DND-41 (cell line): ENCODE measurements around the gene HEBP1.

Experiments used
- ATAC-seq: fragments of 200-7000 bp; cut with Tn5 transposase; 3 replicates; pipeline ENCODE4 v1.9.1; 2021; ENCODE audit warnings: low read depth; ENCODE audit not compliant: insufficient read depth
- DNase-seq: peaks from one replicate; pipeline ENCODE4 v3.0.0-alpha.2; 2020
- H2AFZ ChIP-seq: 2 replicates; pipeline ENCODE4 v1.6.0; 2012; ENCODE audit warnings: low read depth, low read length
- H3K27ac ChIP-seq: 2 replicates; pipeline ENCODE4 v1.5.1; 2012; ENCODE audit warnings: low read length, inconsistent platforms
- H3K27me3 ChIP-seq: fragments of 200-600 bp; sonication (generic); 2 replicates; pipeline ENCODE4 v1.6.0; 2012; ENCODE audit warnings: low read length, mild to moderate bottlenecking, inconsistent platforms; ENCODE audit not compliant: insufficient read depth, poor library complexity
- H3K36me3 ChIP-seq: 2 replicates; pipeline ENCODE4 v1.5.1; 2012; ENCODE audit warnings: low read length, inconsistent platforms; ENCODE audit not compliant: insufficient read depth
- H3K4me1 ChIP-seq: 2 replicates; pipeline ENCODE4 v1.5.1; 2012; ENCODE audit warnings: mild to moderate bottlenecking, low read length; ENCODE audit not compliant: insufficient read depth
- H3K4me2 ChIP-seq: 2 replicates; pipeline ENCODE4 v1.6.0; 2012; ENCODE audit warnings: mild to moderate bottlenecking, moderate library complexity, low read length, inconsistent platforms; ENCODE audit not compliant: insufficient read depth
- H3K4me3 ChIP-seq, 2 experiments: fragments of 200-600 bp in 1 of 2; shearing (Covaris generic) in 1 of 2; 2 replicates each; pipeline ENCODE4 v1.5.1; 2012 to 2016; ENCODE audit warnings: inconsistent platforms in 2 of 2, low read length in 2 of 2, mild to moderate bottlenecking in 2 of 2, low read depth in 1 of 2, moderate library complexity in 1 of 2
- H3K79me2 ChIP-seq: 2 replicates; pipeline ENCODE4 v1.6.0; 2012; ENCODE audit warnings: low read length, inconsistent platforms; ENCODE audit not compliant: insufficient read depth
- H3K9ac ChIP-seq: 2 replicates; pipeline ENCODE4 v1.6.0; 2012; ENCODE audit warnings: low read depth, mild to moderate bottlenecking, inconsistent platforms, low read length, moderate library complexity
- H3K9me3 ChIP-seq: 2 replicates; pipeline ENCODE4 v1.5.1; 2012; ENCODE audit warnings: low read length, moderate library complexity, mild to moderate bottlenecking, inconsistent platforms; ENCODE audit not compliant: insufficient read depth, severe bottlenecking
- H4K20me1 ChIP-seq: 2 replicates; pipeline ENCODE4 v1.6.0; 2012; ENCODE audit warnings: low read length; ENCODE audit not compliant: insufficient read depth
- CTCF ChIP-seq: IDR thresholded peaks from 2 replicates; pipeline ENCODE4 v1.5.1; 2012; ENCODE audit warnings: borderline replicate concordance, low read length, moderate library complexity, mild to moderate bottlenecking; ENCODE audit not compliant: poor library complexity, severe bottlenecking; ENCODE audit errors: extremely low read depth
- EZH2 ChIP-seq: IDR thresholded peaks from 3 replicates; pipeline ENCODE4 v1.6.1; 2012; ENCODE audit warnings: borderline replicate concordance, low read depth, mild to moderate bottlenecking, moderate library complexity, low read length, inconsistent platforms; ENCODE audit not compliant: severe bottlenecking

Gene HEBP1

GRCh38 chr12:13002301-13003097 lies 2.4 kb upstream of the HEBP1 start:
- H3K4me2 ChIP-seq, result no peak overlapping the region
- no peak for DNase-seq

GRCh38 chr12:13001775-13002040 lies 1.6 kb upstream of the HEBP1 start:
- Histone ChIP-seq H3K4me2 (no peak overlapping the region), H3K4me3 (no peak overlapping the region), H3K79me2 (no peaks in the 10 kb centered on the region), H2AFZ (no peak overlapping the region), H4K20me1 (no peaks in the 10 kb centered on the region), H3K9ac (no peak overlapping the region), H3K4me1 (no peaks in the 10 kb centered on the region), H3K27ac (no peak overlapping the region), H3K9me3 (no peaks in the 10 kb centered on the region), H3K27me3 (no peaks in the 10 kb centered on the region), H3K36me3 (no peaks in the 10 kb centered on the region)
- ATAC-seq (no peak), DNase-seq (no peak)
- TF ChIP-seq CTCF, result no peak
- TF ChIP-seq EZH2, result no peak

More at GRCh38 chr12:13002301-13003097, 2.4 kb upstream of the HEBP1 start:
- Histone ChIP-seq H3K27me3 (no peaks in the 10 kb centered on the region), H3K9me3 (no peaks in the 10 kb centered on the region), H3K4me1 (no peaks in the 10 kb centered on the region), H3K9ac (no peak overlapping the region), H3K4me3 (no peak overlapping the region), H4K20me1 (no peaks in the 10 kb centered on the region), H3K79me2 (no peaks in the 10 kb centered on the region), H3K27ac (no peak overlapping the region), H3K36me3 (no peaks in the 10 kb centered on the region), H2AFZ (no peak overlapping the region)
- no peak for ATAC-seq
- TF ChIP-seq EZH2 (no peak), CTCF (no peak)

GRCh38 chr12:13000925-13001774 lies 1.1 kb upstream of the HEBP1 start:
- Histone ChIP-seq H3K27me3 (no peaks in the 10 kb centered on the region), H3K4me3 (no peak overlapping the region), H3K9me3 (no peaks in the 10 kb centered on the region), H3K9ac (no peak overlapping the region), H3K79me2 (no peaks in the 10 kb centered on the region), H3K36me3 (no peaks in the 10 kb centered on the region), H3K4me1 (no peaks in the 10 kb centered on the region), H3K4me2 (no peak overlapping the region), H3K27ac (no peak overlapping the region), H2AFZ (no peak overlapping the region), H4K20me1 (no peaks in the 10 kb centered on the region)
- DNase-seq (no peak), ATAC-seq (no peak)
- TF ChIP-seq EZH2, result no peak
- TF ChIP-seq CTCF, result no peak
